GM21723 (cell line): ENCODE data around the gene RNASE3.
"Not testable (repeated sequence)": the region's sequence is repeated elsewhere in the genome, so short reads cannot be mapped to it uniquely, and the experiment has no call there.

ENCODE experiments used
- ATAC-seq: cut with Tn5 transposase; IDR thresholded peaks from one replicate; pipeline ENCODE4 v1.9.1; 2021; ENCODE audit warnings: mild to moderate bottlenecking, moderate library complexity; ENCODE audit not compliant: unreplicated experiment

The RNASE3 gene

GRCh38 chr14:20891126-20891825, at the start of gene RNASE3:
RNASE3 (plus strand) TSS chr14:20891385; CDS start chr14:20891687, 302 bp downstream.
- ATAC-seq, result not testable (repeated sequence)

DNA sequence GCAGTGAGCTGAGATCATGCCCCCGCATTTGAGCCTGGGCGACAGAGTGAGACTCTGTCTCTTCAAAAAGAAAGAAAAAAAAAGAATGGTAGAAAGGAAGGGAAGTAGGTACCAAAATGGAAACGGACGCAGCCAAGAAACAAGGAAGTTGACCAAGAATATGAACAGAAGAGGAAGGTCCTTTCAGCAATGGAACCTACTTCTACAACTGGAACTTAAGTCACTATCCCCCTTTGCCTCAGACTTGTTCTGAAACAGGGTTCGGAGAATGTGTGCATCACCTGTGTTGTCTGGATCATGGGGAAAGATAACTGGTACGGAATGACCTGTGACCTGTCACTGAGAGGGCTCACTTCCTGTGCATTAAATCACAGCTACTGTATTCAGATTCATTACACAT, 44.6 kb upstream of the RNASE3 start:
- no peak for ATAC-seq

GRCh38 chr14:20848316-20848954, 42.8 kb upstream of the RNASE3 start:
- ATAC-seq, result no peak

- ATAC-seq, result no peak
Measured at GRCh38 chr14:20848955-20849570, 42.1 kb upstream of the RNASE3 start.

GRCh38 chr14:20853042-20853441, 38.1 kb upstream of the RNASE3 start:
- no peak for ATAC-seq

- ATAC-seq, result peak; percentile 75
Measured at GRCh38 chr14:20855652-20856291, 35.4 kb upstream of the RNASE3 start.

GRCh38 chr14:20857207-20857606, 34.0 kb upstream of the RNASE3 start:
- ATAC-seq, result no peak

GRCh38 chr14:20857630-20858261, 33.4 kb upstream of the RNASE3 start:
- no peak for ATAC-seq

DNA sequence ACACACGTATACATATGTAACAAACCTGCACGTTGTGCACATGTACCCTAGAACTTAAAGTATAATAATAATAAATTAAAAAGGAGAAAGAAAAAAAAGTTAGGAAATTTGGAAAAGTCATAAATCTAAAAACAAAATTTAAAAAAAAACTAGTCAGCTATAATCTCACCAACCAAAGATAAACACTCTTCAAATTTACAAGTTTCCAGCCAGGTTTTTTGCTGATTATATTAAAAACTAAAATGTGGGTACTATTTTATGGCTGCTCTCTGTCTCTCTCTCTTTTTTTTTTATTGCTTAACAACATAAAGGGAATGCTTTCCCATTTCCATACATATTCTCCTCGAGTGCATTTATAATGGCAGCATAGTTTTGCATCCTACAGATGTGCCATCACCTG, 25.0 kb upstream of the RNASE3 start:
- no peak for ATAC-seq

- ATAC-seq, result no peak
Measured at GRCh38 chr14:20866963-20867362, 24.2 kb upstream of the RNASE3 start.

- peak; percentile 66 for ATAC-seq
Measured at GRCh38 chr14:20873370-20874177, 17.6 kb upstream of the RNASE3 start.

GRCh38 chr14:20877016-20877415, 14.2 kb upstream of the RNASE3 start:
- no peak for ATAC-seq

- no peak for ATAC-seq
Measured at GRCh38 chr14:20878695-20879094, 12.5 kb upstream of the RNASE3 start.

DNA sequence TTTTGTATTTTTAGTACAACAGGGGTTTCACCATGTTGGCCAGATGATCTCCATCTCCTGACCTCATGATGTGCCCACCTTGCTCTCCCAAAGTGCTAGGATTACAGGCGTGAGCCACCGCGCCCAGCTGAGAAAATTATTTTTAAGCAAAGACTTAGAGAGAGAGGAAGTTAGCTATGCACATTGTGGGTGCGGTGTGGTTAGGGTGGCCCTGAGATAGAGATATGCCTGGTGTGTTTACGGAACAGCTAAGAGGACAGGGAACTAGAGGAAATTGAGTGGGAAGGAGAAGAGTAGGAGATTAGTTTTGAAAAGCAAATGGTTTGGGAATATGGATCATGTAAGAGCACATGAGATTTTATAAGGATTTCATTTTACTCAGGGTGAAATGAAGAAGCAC, 10.0 kb upstream of the RNASE3 start:
- not testable (repeated sequence) for ATAC-seq

DNA sequence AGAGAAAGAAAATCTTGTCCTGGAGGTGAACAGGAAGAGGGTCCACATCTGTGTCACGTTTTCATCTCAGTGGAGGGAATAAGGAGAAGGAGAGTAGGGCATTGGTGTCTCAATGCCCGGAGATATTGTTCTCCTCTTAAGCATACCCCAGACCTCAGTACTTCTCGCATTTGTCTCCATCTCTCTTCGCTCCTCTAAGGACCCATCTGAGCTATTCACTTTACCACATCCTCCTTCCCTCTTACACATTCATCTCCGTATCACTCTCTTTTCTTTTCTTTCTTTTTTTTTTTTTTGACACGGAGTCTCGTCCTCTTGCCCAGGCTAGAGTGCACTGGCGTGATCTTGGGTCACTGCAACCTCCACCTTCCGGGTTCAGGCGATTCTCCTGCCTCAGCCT, 8.4 kb upstream of the RNASE3 start:
- ATAC-seq, result not testable (repeated sequence)

DNA sequence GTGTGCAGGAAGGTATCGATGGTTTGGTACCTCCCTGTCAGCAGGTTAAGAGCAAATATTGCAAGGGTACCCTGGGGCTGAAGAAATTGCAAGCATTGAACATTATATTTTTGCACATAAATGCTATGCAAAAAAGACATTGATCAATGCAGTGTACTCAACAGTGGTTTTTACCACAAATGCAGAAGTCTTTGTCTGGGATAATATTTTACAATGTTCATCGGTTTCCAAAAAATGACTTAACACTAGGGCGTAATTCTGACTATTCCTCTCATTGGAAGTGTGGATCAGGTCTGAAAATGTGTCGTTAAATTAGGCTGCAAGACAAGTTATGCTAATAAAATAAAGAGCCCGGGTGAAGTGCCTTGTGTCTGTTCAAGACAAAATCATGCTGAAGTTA, 2.8 kb upstream of the RNASE3 start:
- not testable (repeated sequence) for ATAC-seq

- ATAC-seq, result not testable (repeated sequence)
Measured at GRCh38 chr14:20895322-20895721, 4.1 kb downstream of the RNASE3 start.

DNA sequence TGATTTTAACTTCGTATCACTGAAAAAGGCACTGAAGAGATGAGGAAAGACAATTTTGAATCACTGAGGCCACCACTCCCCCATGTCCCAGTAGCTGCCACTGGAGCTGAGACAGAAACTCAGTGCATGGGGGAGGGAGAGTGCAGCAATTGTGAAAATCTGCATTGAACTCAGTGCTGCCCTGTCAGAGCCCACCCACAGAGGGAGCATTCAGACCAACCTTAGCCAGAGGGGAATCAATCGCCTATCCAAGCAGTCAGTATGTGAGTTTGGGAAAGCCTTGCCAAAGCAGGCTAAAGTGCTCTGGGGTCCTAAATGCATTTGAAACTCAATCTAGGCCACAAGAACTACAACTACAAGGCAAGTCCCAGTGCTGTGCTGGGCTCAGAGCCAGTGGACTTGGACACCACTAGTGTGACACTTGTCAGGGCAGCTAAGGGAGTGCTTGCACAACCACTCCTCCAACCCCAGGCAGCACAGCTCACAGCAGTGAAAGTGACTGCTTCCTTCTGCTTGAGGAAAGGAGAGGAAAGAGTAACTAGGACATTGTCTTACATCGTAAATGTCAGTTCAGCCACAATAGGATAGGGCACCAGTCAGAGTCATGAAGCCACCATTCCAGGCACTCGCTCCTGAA, 13.3 kb downstream of the RNASE3 start:
- no peak for ATAC-seq

DNA sequence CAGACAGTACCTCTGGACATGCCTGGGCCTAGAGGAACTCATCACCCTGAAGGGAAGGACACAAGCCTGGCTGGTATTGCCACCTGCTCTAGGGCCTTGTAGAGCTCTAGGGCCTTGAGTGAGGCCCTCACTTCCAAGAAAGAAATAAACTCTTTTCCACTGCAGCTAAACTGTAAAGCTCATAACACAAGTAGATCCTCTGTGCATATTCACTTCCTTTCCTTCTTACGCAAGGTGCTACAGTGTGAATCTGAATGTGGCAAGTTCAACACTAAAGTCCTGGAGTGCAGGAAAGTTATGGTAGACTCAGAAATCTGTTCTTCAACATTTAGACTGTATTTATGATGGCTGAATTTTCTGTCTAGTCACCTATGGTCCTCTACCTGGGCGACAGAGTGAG, 14.5 kb downstream of the RNASE3 start:
- no peak for ATAC-seq

- no peak for ATAC-seq
Measured at GRCh38 chr14:20907214-20907613, 16.0 kb downstream of the RNASE3 start.
